GM13976 (cell line): ENCODE measurements around the gene MRPL54.

ENCODE experiments used
- DNase-seq: peaks from one replicate; pipeline ENCODE4 v3.0.0; 2012; ENCODE audit warnings: low spot score
- in situ Hi-C: fragments of 300-500 bp; cut with MboI; formaldehyde crosslinking; loops from one replicate; pipeline ENCODE4 v1.12.0; 2022; ENCODE audit warnings: low sequenced_read_pairs, mixed read lengths, inconsistent platforms; ENCODE audit not compliant: unreplicated experiment
- TF ChIP-seq, protein P1 (sequence below): IDR thresholded peaks from 2 replicates; pipeline ENCODE4 v1.5.1; 2012; ENCODE audit warnings: borderline replicate concordance, mild to moderate bottlenecking; ENCODE audit not compliant: insufficient read depth; ENCODE audit errors: extremely low read depth, missing control alignments, control extremely low read depth

Gene MRPL54

DNA sequence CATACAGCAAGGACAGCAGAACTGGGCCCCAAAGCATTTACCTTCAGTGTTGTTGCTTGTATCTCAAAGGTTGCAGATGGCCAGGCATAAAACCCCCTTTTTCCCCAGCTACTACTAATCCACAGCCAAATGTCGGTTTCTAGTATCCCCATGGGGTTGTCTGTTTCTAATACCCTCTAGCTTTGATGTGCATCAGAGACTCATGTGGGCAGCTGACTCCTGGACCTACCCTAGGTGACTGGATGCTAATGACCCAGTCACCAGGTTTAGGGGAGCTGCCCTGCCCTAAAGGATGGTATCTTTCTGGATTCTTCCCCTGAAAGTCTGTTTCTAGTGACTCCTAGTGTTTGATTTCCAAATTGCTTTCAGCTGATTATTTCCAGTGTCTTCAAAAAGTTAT, 30.4 kb upstream of the MRPL54 start:
- TF ChIP-seq, protein P1, sequence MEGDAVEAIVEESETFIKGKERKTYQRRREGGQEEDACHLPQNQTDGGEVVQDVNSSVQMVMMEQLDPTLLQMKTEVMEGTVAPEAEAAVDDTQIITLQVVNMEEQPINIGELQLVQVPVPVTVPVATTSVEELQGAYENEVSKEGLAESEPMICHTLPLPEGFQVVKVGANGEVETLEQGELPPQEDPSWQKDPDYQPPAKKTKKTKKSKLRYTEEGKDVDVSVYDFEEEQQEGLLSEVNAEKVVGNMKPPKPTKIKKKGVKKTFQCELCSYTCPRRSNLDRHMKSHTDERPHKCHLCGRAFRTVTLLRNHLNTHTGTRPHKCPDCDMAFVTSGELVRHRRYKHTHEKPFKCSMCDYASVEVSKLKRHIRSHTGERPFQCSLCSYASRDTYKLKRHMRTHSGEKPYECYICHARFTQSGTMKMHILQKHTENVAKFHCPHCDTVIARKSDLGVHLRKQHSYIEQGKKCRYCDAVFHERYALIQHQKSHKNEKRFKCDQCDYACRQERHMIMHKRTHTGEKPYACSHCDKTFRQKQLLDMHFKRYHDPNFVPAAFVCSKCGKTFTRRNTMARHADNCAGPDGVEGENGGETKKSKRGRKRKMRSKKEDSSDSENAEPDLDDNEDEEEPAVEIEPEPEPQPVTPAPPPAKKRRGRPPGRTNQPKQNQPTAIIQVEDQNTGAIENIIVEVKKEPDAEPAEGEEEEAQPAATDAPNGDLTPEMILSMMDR, result no peak
- no peak for DNase-seq
- in situ Hi-C loops, result no loop called here

DNA sequence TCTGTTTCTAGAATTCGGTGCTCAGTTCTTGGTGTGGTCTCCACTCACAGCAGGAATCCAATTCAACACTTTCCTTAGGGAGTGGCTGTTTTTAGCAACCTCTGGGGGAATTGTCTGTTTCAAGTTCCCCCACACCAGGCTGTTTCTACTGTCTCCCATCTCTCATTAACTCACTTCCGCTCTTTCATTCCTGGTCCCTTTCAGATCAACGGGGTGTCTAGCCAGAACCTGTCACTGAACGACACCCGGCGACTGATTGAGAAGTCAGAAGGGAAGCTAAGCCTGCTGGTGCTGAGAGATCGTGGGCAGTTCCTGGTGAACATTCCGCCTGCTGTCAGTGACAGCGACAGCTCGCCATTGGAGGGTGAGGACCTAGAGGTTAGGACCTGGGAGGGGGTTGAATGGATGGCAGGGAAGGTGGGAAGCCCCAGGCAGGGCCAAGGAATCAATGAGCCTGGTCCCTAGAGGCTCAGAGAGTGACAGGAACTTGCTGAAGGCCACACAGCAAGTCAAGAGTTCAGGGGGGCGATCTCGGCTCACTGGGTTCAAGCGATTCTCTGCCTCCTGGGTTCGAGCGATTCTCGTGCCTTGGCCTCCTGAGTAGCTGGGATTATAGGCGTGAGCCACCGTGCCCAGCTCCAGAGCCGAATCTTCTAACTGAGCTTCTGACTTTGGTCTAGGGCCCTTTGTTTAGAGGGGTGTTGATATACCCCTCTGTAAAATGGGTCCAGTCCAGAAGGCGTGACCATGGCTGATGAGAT, 28.8 kb upstream of the MRPL54 start:
- in situ Hi-C loops, result no loop called here
- TF ChIP-seq, protein P1, result no peak
- DNase-seq, result no peak

DNA sequence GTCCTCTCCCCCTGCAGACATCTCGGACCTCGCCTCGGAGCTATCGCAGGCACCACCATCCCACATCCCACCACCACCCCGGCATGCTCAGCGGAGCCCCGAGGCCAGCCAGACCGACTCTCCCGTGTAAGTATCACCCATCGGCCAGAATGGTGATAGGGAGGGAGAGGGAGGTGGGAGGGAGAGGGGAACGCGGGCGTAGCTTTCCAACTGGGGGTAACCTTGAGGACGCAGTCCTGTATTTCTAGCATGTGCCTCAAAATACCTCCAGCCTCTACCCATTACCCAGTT, 28.2 kb upstream of the MRPL54 start:
- TF ChIP-seq, protein P1, result no peak
- no peak for DNase-seq
- in situ Hi-C loops, result no loop called here

DNA sequence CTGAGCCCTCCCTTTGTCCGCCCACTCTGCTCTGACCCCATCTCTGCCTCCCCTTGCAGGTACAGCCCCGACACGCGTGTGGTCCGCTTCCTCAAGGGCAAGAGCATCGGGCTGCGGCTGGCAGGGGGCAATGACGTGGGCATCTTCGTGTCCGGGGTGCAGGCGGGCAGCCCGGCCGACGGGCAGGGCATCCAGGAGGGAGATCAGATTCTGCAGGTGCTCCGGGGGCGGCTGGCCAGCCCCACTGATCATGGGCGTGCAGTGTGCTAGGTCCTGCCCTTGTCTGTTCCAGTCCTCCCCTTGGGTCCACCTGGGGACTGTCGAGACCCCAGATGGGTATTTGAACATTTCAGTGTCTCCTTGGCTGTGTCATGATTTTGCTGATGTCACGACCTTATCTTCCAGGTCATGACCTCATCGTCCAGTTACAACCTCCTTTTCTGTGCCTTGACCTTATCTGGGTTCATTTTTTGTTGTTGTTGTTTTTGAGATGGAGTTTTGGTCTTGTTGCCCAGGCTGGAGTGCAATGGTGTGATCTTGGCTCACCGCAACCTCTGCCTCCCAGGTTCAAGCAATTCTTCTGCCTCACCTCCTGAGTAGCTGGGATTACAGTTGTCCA, 26.3 kb upstream of the MRPL54 start:
- in situ Hi-C loops, result no loop called here
- no peak for DNase-seq
- TF ChIP-seq, protein P1, result no peak

DNA sequence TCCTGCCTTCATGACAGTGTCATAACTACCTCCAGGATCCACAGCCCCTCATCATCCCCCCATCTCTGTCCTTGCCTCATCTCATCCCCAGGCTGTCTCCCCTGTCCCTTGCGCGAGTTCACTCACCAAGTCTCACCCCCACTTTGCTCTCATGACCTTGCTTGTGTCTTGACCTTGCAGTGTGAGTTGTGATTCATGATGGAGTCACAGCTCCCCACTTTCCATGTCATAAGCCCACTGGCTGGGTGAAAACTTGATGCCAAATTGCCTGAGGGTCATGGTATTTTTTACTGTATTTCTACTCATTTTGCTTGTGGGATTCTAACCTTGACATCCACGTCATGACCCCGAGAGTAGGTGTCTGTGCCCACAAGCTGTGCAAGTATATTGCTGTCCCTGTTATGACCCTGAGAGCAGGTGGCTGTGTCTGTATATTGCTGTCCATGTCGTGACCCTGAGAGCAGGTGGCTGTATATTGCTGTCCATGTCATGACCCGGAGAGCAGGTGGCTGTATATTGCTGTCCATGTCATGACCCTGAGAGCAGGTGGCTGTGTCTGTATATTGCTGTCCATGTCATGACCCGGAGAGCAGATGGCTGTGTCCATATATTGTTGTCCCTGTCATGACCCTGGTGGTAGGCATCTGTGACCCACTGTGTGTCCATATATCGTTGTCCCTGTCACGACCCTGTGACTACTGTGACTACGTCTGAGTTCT, 24.8 kb upstream of the MRPL54 start:
- TF ChIP-seq, protein P1, result no peak
- DNase-seq, result no peak
- in situ Hi-C loops, result no loop called here

DNA sequence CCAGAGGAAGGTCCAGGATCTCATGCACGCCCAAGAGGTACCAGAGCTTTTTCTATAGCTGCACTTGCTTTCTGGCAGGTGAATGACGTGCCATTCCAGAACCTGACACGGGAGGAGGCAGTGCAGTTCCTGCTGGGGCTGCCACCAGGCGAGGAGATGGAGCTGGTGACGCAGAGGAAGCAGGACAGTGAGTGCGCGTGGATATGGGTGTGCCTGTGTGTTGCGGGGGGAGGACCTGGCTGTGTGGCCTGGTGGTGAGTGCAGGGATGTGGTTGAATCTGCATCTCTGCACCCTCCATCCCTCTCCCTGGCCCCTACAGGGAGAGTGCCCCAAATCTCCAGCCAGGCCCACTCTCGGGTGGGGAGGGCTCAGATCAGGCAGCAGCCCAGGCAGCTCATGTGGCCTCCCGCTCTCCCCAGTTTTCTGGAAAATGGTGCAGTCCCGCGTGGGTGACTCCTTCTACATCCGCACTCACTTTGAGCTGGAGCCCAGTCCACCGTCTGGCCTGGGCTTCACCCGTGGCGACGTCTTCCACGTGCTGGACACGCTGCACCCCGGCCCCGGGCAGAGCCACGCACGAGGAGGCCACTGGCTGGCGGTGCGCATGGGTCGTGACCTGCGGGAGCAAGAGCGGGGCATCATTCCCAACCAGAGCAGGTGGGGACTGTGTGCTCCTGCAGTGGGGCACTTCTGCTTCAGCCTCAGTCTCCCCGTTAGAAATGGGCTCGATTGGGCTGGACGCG, 23.8 kb upstream of the MRPL54 start:
- TF ChIP-seq, protein P1, result no peak
- in situ Hi-C loops, result no loop called here

More for the DNA sequence above, 23.8 kb upstream of the MRPL54 start:
- DNase-seq, result no peak
